ENCODE results near the gene SLC29A1.
"Not testable (repeated sequence)": the region's sequence is repeated elsewhere in the genome, so short reads cannot be mapped to it uniquely, and the experiment has no call there.

SLC29A1 gene

DNA sequence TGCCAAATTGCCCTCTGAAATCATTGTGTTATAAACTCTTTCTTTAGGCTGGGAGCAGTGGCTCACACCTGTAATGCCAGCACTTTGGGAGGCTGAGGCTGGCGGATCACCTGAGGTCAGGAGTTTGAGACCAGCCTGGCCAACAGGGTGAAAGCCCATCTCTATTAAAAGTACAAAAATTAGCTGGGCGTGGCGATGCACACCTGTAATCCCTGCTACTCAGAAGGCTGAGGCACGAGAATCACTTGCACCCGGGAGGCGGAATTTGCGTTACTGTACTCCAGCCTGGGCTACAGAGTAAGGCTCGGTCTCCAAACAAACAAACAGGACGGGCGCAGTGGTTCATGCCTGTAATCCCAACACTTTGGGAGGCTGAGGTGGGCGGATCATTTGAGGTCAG lies 27.0 kb upstream of the SLC29A1 start:
- not testable (repeated sequence) for DNase-seq

- no peak for DNase-seq
Measured at GRCh38 chr6:44198684-44199083, 24.7 kb upstream of the SLC29A1 start.

DNA sequence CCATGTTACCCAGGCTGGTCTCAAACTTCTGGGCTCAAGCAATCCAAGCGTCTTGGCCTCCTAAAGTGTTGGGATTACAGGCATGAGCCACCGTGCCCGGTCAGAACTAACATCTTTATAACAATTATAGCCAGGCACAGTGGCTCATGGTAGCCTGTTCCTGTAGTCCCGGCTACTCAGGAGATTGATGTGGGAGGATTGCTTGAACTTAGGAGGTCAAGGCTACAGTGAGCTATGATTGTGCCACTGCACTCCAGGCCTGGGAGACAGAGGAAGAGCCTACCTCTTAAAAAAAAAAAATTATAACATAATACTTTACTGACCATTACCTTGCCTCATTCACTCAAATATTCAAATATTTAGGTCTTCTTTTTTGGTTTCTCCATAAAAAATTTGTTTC lies 23.5 kb upstream of the SLC29A1 start:
- DNase-seq, result no peak

GRCh38 chr6:44201200-44201599 lies 22.2 kb upstream of the SLC29A1 start:
- DNase-seq, result no peak

- DNase-seq, result no peak
Measured at GRCh38 chr6:44201638-44202303, 21.6 kb upstream of the SLC29A1 start.

DNA sequence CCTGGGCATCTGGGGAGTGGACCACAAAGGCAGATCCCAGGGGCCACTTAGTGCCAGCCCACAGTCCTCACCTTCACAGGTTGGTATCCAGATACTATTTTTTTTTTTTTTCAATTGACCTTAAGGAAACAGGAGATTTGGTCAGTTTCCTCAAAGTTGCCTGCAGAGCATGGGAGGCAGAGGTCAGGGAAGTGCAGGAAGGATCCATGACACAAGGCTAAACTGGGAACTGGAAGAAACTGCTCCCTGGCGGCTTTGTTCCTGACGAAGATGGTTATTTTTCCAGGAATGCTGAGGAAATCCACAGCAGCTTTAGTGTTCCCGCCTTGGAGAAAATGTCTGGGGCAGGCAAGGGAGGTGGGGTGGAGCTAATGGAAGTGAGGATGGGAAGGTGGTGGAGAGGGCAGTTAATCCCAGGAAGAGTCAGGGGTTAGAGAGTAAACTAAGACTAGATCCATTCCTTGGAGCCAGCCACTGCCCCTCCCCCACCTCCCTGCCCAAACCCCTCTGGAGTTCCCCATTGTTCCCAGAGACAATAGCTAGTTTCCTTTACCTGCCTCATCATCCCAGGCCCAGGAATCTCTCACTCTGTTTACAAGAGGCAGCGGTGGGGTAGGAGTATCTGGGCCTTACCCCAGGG lies 20.9 kb upstream of the SLC29A1 start:
- DNase-seq, result no peak

DNA sequence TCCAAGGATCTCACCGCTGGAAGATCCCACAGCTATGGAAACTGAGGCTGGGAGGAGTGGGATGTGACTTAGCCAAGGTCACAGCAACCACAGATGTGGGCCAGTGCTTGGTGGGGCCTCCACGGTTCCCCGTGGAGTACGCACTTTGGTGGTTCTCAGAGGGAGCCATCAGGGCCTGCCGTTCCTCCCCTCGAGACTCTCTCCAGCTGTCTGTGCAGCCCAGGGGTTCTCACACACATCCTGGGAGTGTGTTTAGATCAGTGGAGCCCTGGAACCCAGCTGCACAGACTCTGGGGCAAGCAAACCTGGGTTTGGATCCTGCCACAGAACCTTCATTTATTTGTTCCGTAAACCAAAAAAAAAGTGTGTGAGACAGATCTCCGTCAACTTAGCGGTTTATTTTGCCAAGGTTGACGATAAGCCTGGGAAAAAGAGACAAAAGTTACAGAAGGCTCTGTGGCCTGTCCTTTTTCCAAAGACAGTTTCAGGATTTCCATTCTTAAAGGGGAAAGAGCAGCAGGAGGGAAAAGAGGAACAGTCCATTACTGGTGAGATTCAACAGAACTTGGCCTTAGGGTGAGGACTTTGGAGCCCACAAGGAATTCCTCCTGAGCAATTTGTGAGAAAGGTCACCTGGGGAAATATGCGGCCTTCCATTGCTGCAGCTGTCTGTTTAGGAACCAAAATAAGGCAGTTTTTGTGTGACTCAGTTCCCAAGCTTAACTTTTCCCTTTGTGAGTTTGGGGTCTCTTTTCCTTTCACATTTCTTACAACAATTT lies 20.2 kb upstream of the SLC29A1 start:
- no peak for DNase-seq

- no peak for DNase-seq
Measured at GRCh38 chr6:44203955-44204354, 19.4 kb upstream of the SLC29A1 start.

DNA sequence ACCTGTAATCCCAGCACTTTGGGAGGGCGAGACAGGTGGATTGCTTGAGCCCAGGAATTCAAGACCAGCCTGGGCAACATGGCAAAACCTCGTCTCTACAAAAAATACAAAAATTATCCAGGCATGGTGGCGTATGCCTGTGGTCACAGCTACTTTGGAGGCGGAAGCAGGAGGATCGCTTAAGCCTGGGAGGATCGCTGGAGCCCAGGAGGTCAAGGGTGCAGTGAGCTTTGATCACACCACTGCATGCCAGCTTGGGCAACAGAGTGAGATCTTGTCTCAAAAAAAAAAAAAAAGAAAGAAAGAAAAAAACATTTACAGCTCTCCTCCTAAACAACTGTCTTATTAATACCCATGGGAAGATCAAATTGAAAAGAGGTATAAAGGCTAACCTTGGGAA lies 15.4 kb upstream of the SLC29A1 start:
- no peak for DNase-seq

GRCh38 chr6:44211284-44211683 lies 12.1 kb upstream of the SLC29A1 start:
- DNase-seq, result no peak

DNA sequence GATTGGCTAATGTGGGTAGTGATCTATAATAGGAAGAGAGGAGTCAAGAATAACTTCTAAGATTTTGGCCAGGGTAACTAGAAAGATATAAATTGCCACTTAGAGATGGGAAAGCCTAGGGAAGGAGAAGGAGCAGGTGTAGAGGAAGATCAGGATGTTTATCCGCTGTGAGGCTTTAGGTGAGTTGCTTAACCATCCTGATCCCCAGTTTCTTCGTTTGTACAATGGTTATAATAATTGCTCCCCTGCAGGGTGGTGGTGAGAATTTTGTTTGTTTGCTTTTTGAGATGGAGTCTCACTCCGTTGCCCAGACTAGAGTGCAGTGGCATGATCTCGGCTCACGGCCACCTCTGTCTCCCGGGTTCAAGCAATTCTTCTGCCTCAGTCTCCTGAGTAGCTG lies 9.1 kb upstream of the SLC29A1 start:
- DNase-seq, result no peak

- DNase-seq, result no peak
Measured at GRCh38 chr6:44216677-44217331, 6.6 kb upstream of the SLC29A1 start, which contains the start of gene MYMX. MYMX (plus strand) TSS chr6:44216926; CDS start chr6:44217472, 546 bp downstream.

GRCh38 chr6:44217332-44218143 lies 5.9 kb upstream of the SLC29A1 start:
- no peak for DNase-seq

DNA sequence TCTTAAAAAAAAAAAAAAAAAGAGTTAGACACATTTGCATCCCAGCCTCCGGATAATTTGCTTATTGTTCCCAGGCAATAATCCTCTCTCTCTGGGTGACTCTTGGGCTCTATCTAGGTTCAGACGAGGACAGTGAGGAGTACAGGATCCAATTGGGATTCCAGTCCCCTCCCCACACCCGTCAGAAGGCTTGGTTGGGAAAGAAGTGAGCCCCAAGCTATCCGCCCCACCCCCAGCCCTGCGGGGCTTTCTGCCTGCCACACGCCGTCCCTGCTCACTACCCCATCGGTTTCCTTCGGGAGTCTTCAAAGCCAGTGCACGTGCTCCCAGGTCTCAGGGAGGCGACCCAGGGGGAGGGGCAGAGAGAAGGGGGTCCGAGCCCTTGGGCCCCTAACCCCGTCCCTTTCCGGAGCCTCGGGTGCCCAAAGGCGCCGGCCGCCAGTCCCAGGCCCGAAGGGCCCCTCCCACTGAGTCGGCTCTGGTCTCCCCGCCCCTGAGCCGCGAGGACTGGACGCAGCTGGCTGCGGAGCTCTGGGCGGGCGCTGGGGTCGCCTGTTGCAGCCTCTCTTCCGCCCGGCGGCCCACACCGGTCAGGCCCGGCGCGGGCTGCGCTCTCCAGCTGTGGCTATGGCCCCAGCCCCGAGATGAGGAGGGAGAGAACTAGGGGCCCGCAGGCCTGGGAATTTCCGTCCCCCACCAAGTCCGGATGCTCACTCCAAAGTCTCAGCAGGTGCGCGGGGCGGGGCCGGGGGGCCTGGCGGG lies 4.2 kb upstream of the SLC29A1 start:
- no peak for DNase-seq

- DNase-seq, result no peak
Measured at GRCh38 chr6:44219815-44220784, 3.3 kb upstream of the SLC29A1 start.

DNA sequence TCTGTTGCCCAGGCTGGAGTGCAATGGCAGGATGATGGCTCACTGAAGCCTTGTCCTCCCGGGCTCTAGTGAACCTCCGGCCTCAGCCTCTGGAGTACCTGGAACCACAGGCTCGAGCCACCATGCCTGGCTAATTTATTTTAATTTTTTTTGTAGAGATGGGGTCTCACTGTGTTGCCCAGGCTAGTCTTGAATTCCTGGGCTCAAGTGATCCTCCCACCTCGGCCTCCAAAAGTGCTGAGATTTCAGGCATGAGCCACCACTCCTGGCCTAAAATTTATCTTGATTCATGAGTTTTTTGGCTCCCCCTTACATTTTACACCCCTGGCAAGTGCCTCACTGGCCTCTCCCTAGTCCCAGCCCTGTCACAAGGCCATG lies 2.5 kb upstream of the SLC29A1 start:
- no peak for DNase-seq

GRCh38 chr6:44221291-44221960 lies 2.0 kb upstream of the SLC29A1 start:
- DNase-seq, result peak; percentile 47

DNA sequence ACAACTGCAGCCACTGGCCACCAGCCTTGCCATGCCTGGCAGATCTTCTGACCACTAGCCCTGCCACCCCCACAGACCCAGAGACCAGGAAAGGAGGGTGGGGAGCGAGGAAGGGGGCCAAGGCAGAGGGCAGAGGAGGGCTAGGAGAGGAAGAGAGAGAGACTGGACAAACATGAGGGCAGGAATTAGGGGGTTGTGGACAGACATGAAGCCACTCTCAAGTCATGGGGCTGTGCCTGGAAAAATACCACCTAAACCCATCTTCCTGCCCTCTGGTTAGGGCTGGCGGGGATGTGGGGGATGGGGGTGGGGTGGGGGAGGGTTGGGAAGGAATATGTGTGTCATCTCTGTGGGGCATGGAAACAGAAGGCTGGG lies 1.4 kb upstream of the SLC29A1 start:
- no peak for DNase-seq

DNA sequence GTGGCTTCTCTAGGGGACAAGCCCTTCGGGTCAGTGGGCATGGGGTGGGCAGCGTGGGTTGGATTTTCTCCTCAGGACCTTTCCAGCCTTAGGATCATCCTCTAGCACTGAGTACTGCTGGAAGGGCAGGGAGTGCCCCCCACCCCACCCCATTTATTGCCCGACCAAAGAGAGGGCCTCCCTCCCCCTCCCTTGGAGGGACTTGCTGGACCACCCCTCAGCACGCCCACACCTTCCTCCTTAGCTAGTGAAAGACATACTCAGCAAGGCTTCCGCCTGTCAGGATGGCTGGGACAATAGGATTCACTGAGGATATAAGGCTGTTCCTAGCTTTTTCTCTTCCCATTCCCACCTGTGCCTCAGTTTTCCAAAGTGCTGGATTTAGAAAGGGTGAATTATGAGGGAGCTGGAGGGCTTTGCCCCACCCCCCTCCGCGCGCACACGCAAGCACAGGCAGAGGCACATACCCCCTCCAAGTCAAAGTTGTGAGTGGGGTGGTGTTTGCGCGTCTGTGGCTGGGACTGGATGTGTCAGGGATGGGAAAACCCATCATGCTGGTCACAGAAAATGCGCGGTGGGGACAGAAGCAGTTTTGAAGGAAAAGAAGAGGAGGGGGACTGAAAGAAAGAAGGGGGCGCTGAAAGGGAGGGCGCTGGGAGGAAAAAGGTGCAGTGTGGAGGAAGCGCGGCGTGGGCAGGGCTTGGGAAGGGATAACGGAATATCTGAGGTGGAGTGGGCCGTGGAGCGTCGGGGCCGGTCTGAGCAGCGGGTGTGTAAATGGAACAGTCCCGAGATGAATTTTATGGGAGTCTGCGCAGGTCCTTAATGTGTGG lies 693 bp upstream of the SLC29A1 start:
- no peak for DNase-seq

Measured in NK-92 treated with Interleukin-12 subunit alpha and Interleukin-12 subunit beta, amount 100 ng/mL, for 24 hours (cell line).